ENCODE measurements around the gene WWOX.

WWOX gene

GRCh38 chr16:78516006-78516736, 416.7 kb downstream of the WWOX start:
- ChIA-PET CTCF (no interaction called here), POLR2A (no interaction called here)
- no peak for DNase-seq (ENCODE audit: low read depth, low spot score)
- H3K4me3 ChIP-seq (ENCODE audit: low read depth, low read length) = no peak overlapping the region
- no peak for TF ChIP-seq CTCF (IDR thresholded peaks at IDR 0.05; ENCODE audit: insufficient read depth, low read length, missing control alignments)

DNA sequence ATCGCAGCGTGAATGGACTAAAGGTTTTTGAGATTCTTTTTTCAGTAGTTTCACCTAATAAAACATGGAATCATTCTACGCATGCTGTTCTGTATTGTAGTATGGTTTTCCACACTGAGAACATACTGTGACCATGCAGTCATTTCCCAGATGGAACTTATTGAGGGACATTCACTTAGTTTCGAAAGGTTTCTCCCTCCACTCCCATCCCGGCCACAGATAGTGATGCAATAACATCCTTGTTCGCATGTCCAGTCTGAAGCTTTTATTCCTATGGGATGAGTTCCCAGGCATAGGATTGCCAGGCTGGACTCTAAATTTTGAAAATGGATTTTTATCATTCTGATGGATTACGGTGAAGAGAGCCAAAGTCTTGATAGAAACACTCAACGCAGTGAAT, 420.4 kb downstream of the WWOX start:
- no peak for TF ChIP-seq CTCF (IDR thresholded peaks at IDR 0.05; ENCODE audit: insufficient read depth, low read length, missing control alignments)
- CTCF ChIA-PET = no interaction called here
- no peak for DNase-seq (ENCODE audit: low read depth, low spot score)
- POLR2A ChIA-PET = no interaction called here
- H3K4me3 ChIP-seq (ENCODE audit: low read depth, low read length) = no peak overlapping the region

GRCh38 chr16:78520470-78520869, 421.0 kb downstream of the WWOX start:
- CTCF ChIA-PET = no interaction called here
- DNase-seq (ENCODE audit: low read depth, low spot score) = no peak
- no peak overlapping the region for H3K4me3 ChIP-seq (ENCODE audit: low read depth, low read length)
- POLR2A ChIA-PET = no interaction called here
- TF ChIP-seq CTCF (IDR thresholded peaks at IDR 0.05; ENCODE audit: insufficient read depth, low read length, missing control alignments) = no peak

DNA sequence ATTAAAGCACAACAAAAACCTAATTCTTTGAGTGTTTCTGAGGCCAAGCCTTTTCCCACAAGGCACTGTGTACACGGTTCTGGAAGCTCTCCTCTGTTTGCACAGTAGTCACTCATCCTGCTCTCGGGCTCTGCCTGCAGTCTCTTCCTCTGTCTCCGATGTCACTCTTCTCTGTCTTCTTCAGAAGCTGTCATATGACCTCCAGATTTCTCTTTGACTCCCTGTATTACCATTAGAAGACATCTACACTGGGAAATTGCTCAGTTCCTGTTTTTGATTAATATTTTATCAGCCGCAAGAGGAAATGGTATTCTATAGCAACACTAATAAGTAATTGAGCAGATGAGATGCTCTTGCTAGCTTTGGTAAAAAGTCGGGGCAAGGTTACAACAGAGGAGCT, 422.9 kb downstream of the WWOX start:
- no peak for TF ChIP-seq CTCF (IDR thresholded peaks at IDR 0.05; ENCODE audit: insufficient read depth, low read length, missing control alignments)
- H3K4me3 ChIP-seq (ENCODE audit: low read depth, low read length) = no peak overlapping the region
- ChIA-PET CTCF (no interaction called here), POLR2A (no interaction called here)
- DNase-seq (ENCODE audit: low read depth, low spot score) = no peak

DNA sequence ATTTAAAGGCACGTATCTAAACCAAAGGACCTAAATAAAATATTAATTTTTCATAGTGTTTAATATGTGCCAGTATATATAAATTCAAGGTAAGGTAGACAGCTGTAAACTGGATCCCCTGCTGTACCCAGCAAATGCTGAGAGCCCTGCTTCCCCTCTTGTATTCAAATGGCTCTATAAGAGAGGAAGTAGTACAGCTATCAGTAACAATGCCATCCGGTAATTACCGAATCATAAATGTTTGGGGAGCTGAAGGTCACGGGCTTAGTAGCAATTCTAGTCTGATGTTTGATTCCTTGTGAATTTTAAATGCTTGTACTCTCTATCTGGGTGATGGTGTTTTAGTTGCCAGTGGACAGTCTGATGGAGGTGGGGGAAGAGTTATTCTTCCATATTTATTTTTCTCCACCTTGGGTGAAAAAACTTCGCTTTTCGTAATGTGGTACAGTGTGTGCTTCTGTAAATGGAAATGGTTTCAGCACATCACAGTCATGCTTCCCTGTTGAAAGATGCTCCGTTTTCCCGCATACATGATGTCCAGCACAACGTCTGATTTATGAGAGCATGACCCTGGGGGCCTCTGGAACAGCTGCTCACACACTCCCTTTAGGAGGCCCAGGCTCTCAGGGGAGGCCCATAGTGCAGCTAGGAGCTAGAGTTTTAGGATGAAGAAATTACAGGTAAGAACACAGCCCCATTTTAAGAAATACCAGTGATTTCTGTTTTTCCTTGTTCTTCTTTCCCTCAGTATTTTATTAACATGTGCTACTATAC, 423.9 kb downstream of the WWOX start:
- CTCF ChIA-PET = no interaction called here
- no peak for DNase-seq (ENCODE audit: low read depth, low spot score)
- no peak for TF ChIP-seq CTCF (IDR thresholded peaks at IDR 0.05; ENCODE audit: insufficient read depth, low read length, missing control alignments)
- H3K4me3 ChIP-seq (ENCODE audit: low read depth, low read length) = no peak overlapping the region
- POLR2A ChIA-PET = no interaction called here

DNA sequence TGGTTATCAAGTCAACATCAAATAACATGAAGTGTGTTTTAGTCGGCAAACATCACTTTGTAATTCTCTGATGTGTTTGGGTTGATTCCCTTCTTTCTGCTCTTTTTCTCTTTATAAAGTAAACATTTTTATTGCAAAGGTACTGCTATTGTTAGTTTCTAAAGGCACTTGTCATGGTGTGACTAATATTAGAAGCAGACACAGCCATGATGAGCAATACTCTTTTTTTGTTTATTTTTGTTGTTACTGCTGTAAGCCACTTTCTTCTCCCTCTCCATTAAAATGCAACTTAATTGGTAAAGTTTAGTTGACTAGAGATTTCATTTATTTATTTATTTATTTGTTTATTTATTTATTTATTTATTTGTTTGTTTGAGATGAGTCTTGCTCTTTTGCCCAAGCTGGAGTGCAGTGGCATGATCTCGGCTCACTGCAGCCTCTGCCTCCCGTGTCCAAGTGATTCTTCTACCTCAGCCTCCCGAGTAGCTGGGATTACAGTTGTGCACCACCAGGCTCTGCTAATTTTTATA, 424.7 kb downstream of the WWOX start:
- POLR2A ChIA-PET = no interaction called here
- CTCF ChIA-PET = no interaction called here
- TF ChIP-seq CTCF (IDR thresholded peaks at IDR 0.05; ENCODE audit: insufficient read depth, low read length, missing control alignments) = no peak
- DNase-seq (ENCODE audit: low read depth, low spot score) = no peak
- H3K4me3 ChIP-seq (ENCODE audit: low read depth, low read length) = no peak overlapping the region

Data from AG04449 (cell line).